ENCODE data around the gene RIN2.

GRCh38 chr20:19725373-19725772 is 32.7 kb upstream of the RIN2 start:
- TF ChIP-seq CTCF (IDR thresholded peaks at IDR 0.05 in 4 of 5, conservative IDR thresholded peaks at IDR 0.05 in 1 of 5) (no peak), POLR2A (IDR thresholded peaks at IDR 0.05) (no peak)

Data from gastrocnemius medialis (tissue), 4 donors.